ENCODE measurements around the gene HS6ST2. TPM values are rescaled to one million over a fixed set of nuclear protein-coding genes. Genes with fewer than 3 reads are reported as not detected.
"Not testable (repeated sequence)": the region's sequence is repeated elsewhere in the genome, so short reads cannot be mapped to it uniquely, and the experiment has no call there.

The HS6ST2 gene
- total RNA-seq, 2 donors from 2014 or later = not detected

- Histone ChIP-seq H3K4me3 (no peak overlapping the region), H3K4me1 (ENCODE audit: control insufficient read depth in 1 of 2, low read depth in 2 of 2) (no peaks in the 10 kb centered on the region), H3K27me3 (replicated peaks; ENCODE audit: insufficient read depth) (no peaks in the 10 kb centered on the region), H3K36me3 (no peaks in the 10 kb centered on the region), H3K9me3 (no peaks in the 10 kb centered on the region), H3K27ac (no peak overlapping the region)
- no peak for TF ChIP-seq CTCF (IDR thresholded peaks at IDR 0.05)
- DNase-seq (ENCODE audit: low spot score) = no peak
- ATAC-seq (ENCODE audit: insufficient number of reproducible peaks, low FRiP score, low read depth) = no peak
Observed at GRCh38 chrX:132909643-132910042, 48.8 kb downstream of the HS6ST2 start.

GRCh38 chrX:132908891-132909290, 49.5 kb downstream of the HS6ST2 start:
- ATAC-seq (ENCODE audit: insufficient number of reproducible peaks, low FRiP score, low read depth) = no peak

GRCh38 chrX:132900633-132901293, 57.7 kb downstream of the HS6ST2 start:
- H3K4me3 ChIP-seq = no peak overlapping the region
- no peak for ATAC-seq (ENCODE audit: insufficient number of reproducible peaks, low FRiP score, low read depth)
- H3K27ac ChIP-seq = no peak overlapping the region

More at GRCh38 chrX:132908891-132909290, 49.5 kb downstream of the HS6ST2 start:
- Histone ChIP-seq H3K27me3 (replicated peaks; ENCODE audit: insufficient read depth) (no peaks in the 10 kb centered on the region), H3K9me3 (no peaks in the 10 kb centered on the region), H3K4me3 (no peak overlapping the region), H3K27ac (no peak overlapping the region), H3K4me1 (ENCODE audit: control insufficient read depth in 1 of 2, low read depth in 2 of 2) (no peaks in the 10 kb centered on the region), H3K36me3 (no peaks in the 10 kb centered on the region)
- no peak for DNase-seq (ENCODE audit: low spot score)
- TF ChIP-seq CTCF (IDR thresholded peaks at IDR 0.05) = no peak

GRCh38 chrX:132887569-132887968, 70.9 kb downstream of the HS6ST2 start:
- no peak for TF ChIP-seq CTCF (IDR thresholded peaks at IDR 0.05)
- ATAC-seq (ENCODE audit: insufficient number of reproducible peaks, low FRiP score, low read depth) = no peak

More at GRCh38 chrX:132900633-132901293, 57.7 kb downstream of the HS6ST2 start:
- no peaks in the 10 kb centered on the region for H3K27me3 ChIP-seq (replicated peaks; ENCODE audit: insufficient read depth)
- DNase-seq (ENCODE audit: low spot score) = no peak
- TF ChIP-seq CTCF (IDR thresholded peaks at IDR 0.05) = no peak
- no peaks in the 10 kb centered on the region for H3K9me3 ChIP-seq
- H3K36me3 ChIP-seq = no peaks in the 10 kb centered on the region
- no peaks in the 10 kb centered on the region for H3K4me1 ChIP-seq (ENCODE audit: control insufficient read depth in 1 of 2, low read depth in 2 of 2)

GRCh38 chrX:132883358-132883915, 75.0 kb downstream of the HS6ST2 start:
- Histone ChIP-seq H3K4me1 (ENCODE audit: control insufficient read depth in 1 of 2, low read depth in 2 of 2) (no peaks in the 10 kb centered on the region), H3K27me3 (replicated peaks; ENCODE audit: insufficient read depth) (no peaks in the 10 kb centered on the region), H3K4me3 (no peak overlapping the region), H3K9me3 (no peaks in the 10 kb centered on the region), H3K27ac (no peak overlapping the region), H3K36me3 (no peaks in the 10 kb centered on the region)
- DNase-seq (ENCODE audit: low spot score) (no peak), ATAC-seq (ENCODE audit: insufficient number of reproducible peaks, low FRiP score, low read depth) (no peak)
- TF ChIP-seq CTCF (IDR thresholded peaks at IDR 0.05) = no peak

More at GRCh38 chrX:132887569-132887968, 70.9 kb downstream of the HS6ST2 start:
- H3K27ac ChIP-seq = no peak overlapping the region
- no peaks in the 10 kb centered on the region for H3K36me3 ChIP-seq
- no peaks in the 10 kb centered on the region for H3K4me1 ChIP-seq (ENCODE audit: control insufficient read depth in 1 of 2, low read depth in 2 of 2)
- no peak for DNase-seq (ENCODE audit: low spot score)
- no peaks in the 10 kb centered on the region for H3K27me3 ChIP-seq (replicated peaks; ENCODE audit: insufficient read depth)
- H3K9me3 ChIP-seq = no peaks in the 10 kb centered on the region
- no peak overlapping the region for H3K4me3 ChIP-seq

- not testable (repeated sequence) for H3K9me3 ChIP-seq; H3K27me3 ChIP-seq (replicated peaks; ENCODE audit: insufficient read depth); H3K36me3 ChIP-seq; H3K27ac ChIP-seq; ATAC-seq (ENCODE audit: insufficient number of reproducible peaks, low FRiP score, low read depth); DNase-seq (ENCODE audit: low spot score); H3K4me1 ChIP-seq (ENCODE audit: control insufficient read depth in 1 of 2, low read depth in 2 of 2); H3K4me3 ChIP-seq
Observed at GRCh38 chrX:132880753-132881152, 77.7 kb downstream of the HS6ST2 start.

All from thoracic aorta (tissue), 2 donors.